Left ventricle myocardium inferior (tissue), 1 donor: Measurements from ENCODE around the gene RAB44. TPM values are rescaled to one million over a fixed set of nuclear protein-coding genes. Genes with fewer than 3 reads are reported as not detected.
A peak's percentile ranks its signal among the peaks of the same experiment; 100 is the strongest.
"Not testable (repeated sequence)": the region's sequence is repeated elsewhere in the genome, so short reads cannot be mapped to it uniquely, and the experiment has no call there.

Experiments used
- DNase-seq: peaks from one replicate; pipeline ENCODE4 v3.0.0-alpha.2; 2020
- H3K27ac ChIP-seq: fragments of 200-600 bp; replicated peaks from 2 replicates; pipeline ENCODE4 v1.8.0; 2021
- H3K27me3 ChIP-seq: fragments of 200-600 bp; 2 replicates; pipeline ENCODE4 v1.8.0; 2021; ENCODE audit warnings: low read depth
- H3K36me3 ChIP-seq: fragments of 200-600 bp; 2 replicates; pipeline ENCODE4 v1.8.0; 2021
- H3K4me1 ChIP-seq: fragments of 200-600 bp; 2 replicates; pipeline ENCODE4 v1.8.0; 2021
- H3K4me3 ChIP-seq: fragments of 200-600 bp; 2 replicates; pipeline ENCODE4 v1.8.0; 2021; ENCODE audit warnings: mild to moderate bottlenecking, moderate library complexity
- H3K9me3 ChIP-seq: fragments of 200-600 bp; replicated peaks from 2 replicates; pipeline ENCODE4 v1.8.0; 2021
- intact Hi-C: fragments of 100-400 bp; cut with micrococcal nuclease; formaldehyde crosslinking; loops from one replicate; pipeline ENCODE4 v1.11.0; 2022
- total RNA-seq: library from RNA; stranded (reverse); fragmentation: NEBNext Ultra II Directional; extraction: Animal tissue kit (Norgen Biotek cat#: 25700); gene quantifications from one replicate; pipeline ENCODE4 v1.2.1, GENCODE V29; 2021
- TF ChIP-seq, protein P1 (sequence below): fragments of 200-600 bp; IDR thresholded peaks from 2 replicates; pipeline ENCODE4 v1.8.0; 2021; ENCODE audit warnings: antibody characterized with exemption, mild to moderate bottlenecking, borderline replicate concordance
- donor health status: DM: no; HTN: yes; CAD: no; lungs with severe emphysema.

Gene RAB44
- total RNA-seq, 1 donor from 2014 or later: 0.05 TPM

DNA sequence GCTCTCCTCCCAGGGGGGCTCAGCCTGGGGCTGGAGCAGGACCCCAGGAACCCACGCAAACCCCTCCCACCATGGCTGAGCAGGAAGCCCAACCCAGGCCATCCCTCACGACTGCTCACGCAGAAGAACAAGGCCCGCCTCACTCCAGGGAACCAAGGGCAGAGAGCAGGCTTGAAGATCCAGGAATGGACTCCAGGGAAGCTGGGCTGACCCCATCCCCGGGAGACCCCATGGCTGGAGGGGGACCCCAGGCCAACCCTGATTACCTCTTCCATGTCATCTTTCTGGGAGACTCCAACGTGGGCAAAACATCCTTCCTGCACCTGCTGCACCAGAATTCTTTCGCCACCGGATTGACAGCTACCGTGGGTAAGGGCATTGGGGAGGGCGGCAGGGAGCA, 24.7 kb downstream of the RAB44 start:
- no peaks in the 10 kb centered on the region for H3K36me3 ChIP-seq
- no peaks in the 10 kb centered on the region for H3K9me3 ChIP-seq
- no peak overlapping the region for H3K4me3 ChIP-seq
- no peak for DNase-seq
- H3K4me1 ChIP-seq: peaks cover 4% of the 10 kb centered on the region
- intact Hi-C loops: no loop called here
- no peak overlapping the region for H3K27ac ChIP-seq
- TF ChIP-seq, protein P1, sequence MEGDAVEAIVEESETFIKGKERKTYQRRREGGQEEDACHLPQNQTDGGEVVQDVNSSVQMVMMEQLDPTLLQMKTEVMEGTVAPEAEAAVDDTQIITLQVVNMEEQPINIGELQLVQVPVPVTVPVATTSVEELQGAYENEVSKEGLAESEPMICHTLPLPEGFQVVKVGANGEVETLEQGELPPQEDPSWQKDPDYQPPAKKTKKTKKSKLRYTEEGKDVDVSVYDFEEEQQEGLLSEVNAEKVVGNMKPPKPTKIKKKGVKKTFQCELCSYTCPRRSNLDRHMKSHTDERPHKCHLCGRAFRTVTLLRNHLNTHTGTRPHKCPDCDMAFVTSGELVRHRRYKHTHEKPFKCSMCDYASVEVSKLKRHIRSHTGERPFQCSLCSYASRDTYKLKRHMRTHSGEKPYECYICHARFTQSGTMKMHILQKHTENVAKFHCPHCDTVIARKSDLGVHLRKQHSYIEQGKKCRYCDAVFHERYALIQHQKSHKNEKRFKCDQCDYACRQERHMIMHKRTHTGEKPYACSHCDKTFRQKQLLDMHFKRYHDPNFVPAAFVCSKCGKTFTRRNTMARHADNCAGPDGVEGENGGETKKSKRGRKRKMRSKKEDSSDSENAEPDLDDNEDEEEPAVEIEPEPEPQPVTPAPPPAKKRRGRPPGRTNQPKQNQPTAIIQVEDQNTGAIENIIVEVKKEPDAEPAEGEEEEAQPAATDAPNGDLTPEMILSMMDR: no peak
- no peaks in the 10 kb centered on the region for H3K27me3 ChIP-seq

DNA sequence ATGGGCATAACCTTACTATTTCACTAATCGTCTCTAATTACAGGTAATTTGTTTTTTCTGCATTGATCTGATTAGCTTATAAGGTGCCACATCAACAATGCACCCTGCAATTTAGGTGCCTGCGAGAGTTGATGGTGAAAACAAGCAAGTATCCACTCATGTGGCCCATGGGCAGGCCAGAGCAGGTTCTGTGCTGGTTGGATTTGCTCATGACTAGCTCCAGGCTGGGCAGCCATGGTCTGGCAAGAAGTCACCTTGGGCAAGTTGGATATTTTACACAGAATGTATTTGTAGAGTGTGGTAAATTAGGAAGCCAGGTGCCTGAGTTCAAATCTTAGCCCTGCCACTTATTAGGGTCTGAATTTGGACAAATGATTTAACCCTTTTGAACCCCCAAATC, 25.3 kb downstream of the RAB44 start:
- no peak for DNase-seq
- intact Hi-C loops: no loop called here
- no peaks in the 10 kb centered on the region for H3K27me3 ChIP-seq

DNA sequence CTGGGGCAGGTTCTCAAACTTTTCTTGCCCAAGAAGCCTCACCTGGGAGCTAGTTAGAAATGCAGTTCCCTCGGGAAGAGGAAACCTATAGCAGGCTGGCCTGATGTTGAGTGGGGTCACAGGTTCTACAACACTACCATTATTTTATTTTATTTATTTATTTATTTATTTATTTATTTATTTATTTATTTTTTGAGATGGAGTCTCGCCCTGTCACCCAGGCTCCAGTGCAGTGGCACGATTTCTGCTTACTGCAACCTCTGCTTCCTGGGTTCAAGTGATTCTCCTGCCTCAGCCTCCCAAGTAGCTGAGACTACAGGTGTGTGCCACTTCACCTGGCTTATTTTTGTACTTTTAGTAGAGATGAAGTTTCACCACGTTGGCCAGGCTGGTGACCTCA, 26.4 kb downstream of the RAB44 start:
- intact Hi-C loops: not testable (repeated sequence)

More for the DNA sequence above, 25.3 kb downstream of the RAB44 start:
- Histone ChIP-seq H3K4me3 (no peak overlapping the region), H3K4me1 (peaks cover 4% of the 10 kb centered on the region), H3K27ac (no peak overlapping the region), H3K9me3 (no peaks in the 10 kb centered on the region), H3K36me3 (no peaks in the 10 kb centered on the region)
- TF ChIP-seq, protein P1: no peak

DNA sequence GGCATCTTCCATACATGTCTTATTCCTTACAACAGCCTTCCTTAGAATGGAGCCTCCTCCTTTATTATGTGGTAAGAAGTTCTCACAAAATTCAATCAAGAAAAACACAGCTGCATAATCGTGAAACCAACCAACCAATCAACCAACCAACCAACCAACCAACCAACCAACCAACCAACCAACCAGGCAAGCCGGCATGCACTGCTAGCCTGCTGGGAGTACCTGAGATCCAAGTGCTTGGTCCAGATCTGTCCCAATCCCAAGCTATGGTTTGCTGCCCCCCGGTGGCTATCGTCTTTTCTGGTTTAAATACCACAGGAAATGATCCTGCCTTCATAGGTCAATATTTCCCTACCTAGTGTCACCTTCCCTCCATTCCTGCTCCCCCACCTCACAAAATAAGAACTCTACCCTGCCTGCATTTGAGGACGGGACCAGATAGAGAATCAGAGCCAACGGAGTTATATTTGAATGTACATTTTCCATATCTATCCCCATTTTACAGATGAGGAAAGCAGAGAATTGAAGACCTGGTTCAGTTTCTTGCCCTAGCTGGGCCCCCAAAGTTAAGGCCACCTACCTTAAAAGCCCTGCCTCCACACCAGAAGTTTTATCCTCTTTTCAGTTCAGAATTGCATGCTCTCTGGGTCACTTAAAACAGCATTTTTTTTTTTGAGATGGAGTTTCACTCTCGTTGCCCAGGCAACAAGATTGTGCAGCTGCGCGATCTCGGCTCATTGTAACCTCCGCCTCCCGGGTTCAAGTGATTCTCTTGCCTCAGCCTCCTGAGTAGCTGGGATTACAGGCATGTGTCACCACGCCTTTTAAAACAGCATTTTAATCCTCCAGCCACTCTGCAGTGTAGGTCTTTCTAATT, 27.1 kb downstream of the RAB44 start:
- peak; percentile 56 for DNase-seq
- intact Hi-C loops: no loop called here

More for the DNA sequence above, 26.4 kb downstream of the RAB44 start:
- H3K4me3 ChIP-seq, H3K4me1 ChIP-seq, H3K9me3 ChIP-seq, H3K27me3 ChIP-seq, DNase-seq, H3K36me3 ChIP-seq, H3K27ac ChIP-seq: not testable (repeated sequence)

DNA sequence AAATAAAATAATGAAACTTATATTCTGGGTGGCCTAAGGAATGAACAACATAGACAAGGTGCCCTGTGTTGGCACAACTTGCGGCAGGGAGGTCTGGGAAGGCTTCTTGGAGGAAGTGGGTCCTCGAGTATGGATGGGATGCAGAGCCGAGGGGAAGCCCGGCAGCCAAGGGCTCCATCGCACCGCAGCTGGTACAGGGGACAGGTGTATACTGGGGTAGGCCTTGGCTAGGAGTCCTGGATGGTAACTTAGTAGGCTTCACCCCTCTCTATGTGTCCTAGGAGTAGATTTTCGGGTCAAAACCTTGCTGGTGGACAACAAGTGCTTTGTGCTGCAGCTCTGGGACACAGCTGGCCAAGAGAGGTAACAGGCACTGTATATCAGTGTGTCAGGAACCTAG, 28.0 kb downstream of the RAB44 start:
- DNase-seq: no peak
- intact Hi-C loops: no loop called here
- H3K9me3 ChIP-seq: no peaks in the 10 kb centered on the region
- TF ChIP-seq, protein P1: no peak
- no peaks in the 10 kb centered on the region for H3K36me3 ChIP-seq
- no peaks in the 10 kb centered on the region for H3K27me3 ChIP-seq
- H3K27ac ChIP-seq: no peak overlapping the region
- peaks cover 12% of the 10 kb centered on the region for H3K4me1 ChIP-seq
- H3K4me3 ChIP-seq: no peak overlapping the region

More for the DNA sequence above, 27.1 kb downstream of the RAB44 start:
- Histone ChIP-seq H3K36me3 (no peaks in the 10 kb centered on the region), H3K4me1 (peaks cover 12% of the 10 kb centered on the region), H3K9me3 (no peaks in the 10 kb centered on the region), H3K27me3 (no peaks in the 10 kb centered on the region), H3K4me3 (no peak overlapping the region), H3K27ac (no peak overlapping the region)
- TF ChIP-seq, protein P1: peak; percentile 65

DNA sequence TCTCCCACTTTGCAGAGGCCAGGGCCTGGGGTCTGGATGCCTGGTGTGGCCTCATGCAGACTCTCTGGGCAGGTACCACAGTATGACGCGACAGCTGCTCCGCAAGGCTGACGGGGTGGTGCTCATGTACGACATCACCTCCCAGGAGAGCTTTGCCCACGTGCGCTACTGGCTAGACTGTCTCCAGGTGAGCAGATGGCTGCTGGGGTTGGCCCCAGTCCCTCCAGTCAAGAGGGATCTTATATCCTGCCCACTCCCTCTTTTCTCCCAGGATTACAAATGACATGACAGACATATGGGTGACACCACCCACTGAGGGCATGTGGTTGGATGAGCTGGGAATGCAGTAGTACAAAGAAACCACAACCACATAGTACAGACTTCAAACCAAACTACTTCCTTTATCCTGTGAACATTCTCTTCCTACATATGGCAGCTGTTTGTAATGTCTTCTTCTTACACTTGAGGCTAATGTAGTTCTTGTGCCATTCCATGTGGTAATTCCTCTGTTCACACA, 29.9 kb downstream of the RAB44 start:
- intact Hi-C loops: no loop called here
- H3K27ac ChIP-seq: no peak overlapping the region
- no peak for DNase-seq
- H3K9me3 ChIP-seq: no peaks in the 10 kb centered on the region
- no peak overlapping the region for H3K4me3 ChIP-seq
- TF ChIP-seq, protein P1: no peak
- H3K36me3 ChIP-seq: no peaks in the 10 kb centered on the region
- H3K4me1 ChIP-seq: peaks cover 15% of the 10 kb centered on the region
- H3K27me3 ChIP-seq: no peaks in the 10 kb centered on the region
